B cell (primary cell): Measurements from ENCODE around the gene TINAGL1. TPM values are rescaled to one million over a fixed set of nuclear protein-coding genes. Genes with fewer than 3 reads are reported as not detected.

ENCODE experiments used
- ATAC-seq: fragments of 200-7000 bp; cut with Tn5 transposase; one replicate; pipeline ENCODE4 v1.10.0; 2021; ENCODE audit warnings: low read depth, mild to moderate bottlenecking, moderate number of reproducible peaks, moderate library complexity
- CTCF ChIA-PET: fragments of 350-600 bp; sonication (Branson Sonifier 250); formaldehyde crosslinking; loops from one replicate; lab custom pipeline; 2021; ENCODE audit warnings: antibody characterized with exemption, inconsistent platforms; lab: Charles Lee
- POLR2A ChIA-PET: fragments of 350-600 bp; sonication (Branson Sonifier 250); formaldehyde crosslinking; loops from one replicate; lab custom pipeline; 2021; ENCODE audit warnings: antibody characterized with exemption; lab: Charles Lee
- DNase-seq: peaks from one replicate; pipeline ENCODE4 v3.0.0; 2013
- H2AFZ ChIP-seq: 2 replicates; pipeline ENCODE4 v1.6.1; 2012; ENCODE audit warnings: mild to moderate bottlenecking, low read depth, low read length; ENCODE audit not compliant: insufficient read depth, poor library complexity, severe bottlenecking
- H3K27ac ChIP-seq, 2 donors: 1 replicate in 1 of 2; 2 replicates in 1 of 2; pipeline ENCODE4 v1.5.1; 2012 to 2013; ENCODE audit warnings: low read length in 2 of 2, mild to moderate bottlenecking in 2 of 2, moderate library complexity in 1 of 2
- H3K27me3 ChIP-seq, 4 experiments: fragments of 200-600 bp in 1 of 4; sonication (generic) in 1 of 4; replicated peaks in 1 of 4; 1 replicate in 2 of 4; 2 replicates in 2 of 4; pipeline versions ENCODE4 v1.6.1 to v1.7.0; 2013 to 2016; ENCODE audit warnings: low read length in 3 of 4, mild to moderate bottlenecking in 2 of 4, mixed read lengths in 1 of 4, moderate library complexity in 1 of 4; ENCODE audit not compliant: insufficient read depth in 4 of 4, control insufficient read depth in 3 of 4; ENCODE audit errors: control extremely low read depth in 1 of 4
- H3K36me3 ChIP-seq, 2 experiments: replicated peaks in 1 of 2; 1 replicate in 1 of 2; 2 replicates in 1 of 2; pipeline versions ENCODE4 v1.6.1 to v1.7.1; 2013; ENCODE audit warnings: low read length in 1 of 2; ENCODE audit not compliant: insufficient read depth in 2 of 2, control insufficient read depth in 1 of 2; ENCODE audit errors: control extremely low read depth in 1 of 2, extremely low read depth in 1 of 2
- H3K4me1 ChIP-seq, 2 donors: fragments of 200-600 bp in 1 of 2; sonication (generic) in 1 of 2; 1 replicate in 1 of 2; 2 replicates in 1 of 2; pipeline versions ENCODE4 v1.5.1 to v1.6.1; 2013 to 2017; ENCODE audit warnings: low read length in 2 of 2; ENCODE audit not compliant: control insufficient read depth in 2 of 2, insufficient read depth in 2 of 2
- H3K4me2 ChIP-seq: replicated peaks from 2 replicates; pipeline ENCODE3; 2012; ENCODE audit warnings: mild to moderate bottlenecking, low read depth, low read length; ENCODE audit not compliant: poor library complexity, severe bottlenecking
- H3K4me3 ChIP-seq, 5 experiments: fragments of 200-600 bp in 1 of 5; sonication (generic) in 1 of 5; 1 replicate in 3 of 5; 2 replicates in 2 of 5; pipeline versions ENCODE4 v1.5.1 to v1.7.0; 2011 to 2016; ENCODE audit warnings: low read length in 4 of 5, mild to moderate bottlenecking in 4 of 5, low read depth in 2 of 5, control low read depth in 1 of 5, moderate library complexity in 1 of 5; ENCODE audit not compliant: insufficient read depth in 1 of 5; ENCODE audit errors: control extremely low read depth in 1 of 5, extremely low read depth in 1 of 5
- H3K79me2 ChIP-seq: fragments of 200-600 bp; sonication (generic); one replicate; pipeline ENCODE4 v1.6.0; 2016; ENCODE audit warnings: low read length; ENCODE audit not compliant: control insufficient read depth, insufficient read depth
- H3K9ac ChIP-seq: fragments of 200-600 bp; sonication (generic); 2 replicates; pipeline ENCODE4 v1.6.1; 2017; ENCODE audit warnings: mild to moderate bottlenecking, low read length, moderate library complexity
- H3K9me3 ChIP-seq, 3 donors: one replicate each; pipeline versions ENCODE4 v1.6.1 to v1.7.1; 2013; ENCODE audit warnings: low read length in 2 of 3; ENCODE audit not compliant: control insufficient read depth in 2 of 3, insufficient read depth in 1 of 3; ENCODE audit errors: control extremely low read depth in 1 of 3
- H4K20me1 ChIP-seq: 2 replicates; pipeline ENCODE4 v1.6.0; 2012; ENCODE audit warnings: mild to moderate bottlenecking, low read length; ENCODE audit not compliant: insufficient read depth, control insufficient read depth, poor library complexity, severe bottlenecking
- H3K27ac Mint-ChIP-seq: one replicate; pipeline ENCODE4 v1.8.0; 2021; ENCODE audit warnings: mixed read lengths
- H3K27me3 Mint-ChIP-seq: one replicate; pipeline ENCODE4 v1.8.0; 2021; ENCODE audit warnings: mixed read lengths
- H3K4me1 Mint-ChIP-seq: one replicate; pipeline ENCODE4 v1.8.0; 2021; ENCODE audit warnings: mixed read lengths
- H3K4me3 Mint-ChIP-seq: one replicate; pipeline ENCODE4 v1.8.0; 2021; ENCODE audit warnings: mixed read lengths
- H3K9me3 Mint-ChIP-seq: one replicate; pipeline ENCODE4 v1.8.0; 2022; ENCODE audit warnings: mixed read lengths; ENCODE audit not compliant: insufficient read depth
- CTCF ChIP-seq: fragments of 200-600 bp; IDR thresholded peaks from one replicate; pipeline ENCODE4 v1.8.0; 2022; ENCODE audit warnings: antibody characterized with exemption, mild to moderate bottlenecking
- EZH2 ChIP-seq: IDR thresholded peaks from 2 replicates; pipeline ENCODE4 v1.6.1; 2012; ENCODE audit warnings: borderline replicate concordance, low read depth, mild to moderate bottlenecking, moderate library complexity, low read length; ENCODE audit not compliant: insufficient read depth, poor library complexity, severe bottlenecking
- WGBS: methylation state at CpG from one replicate; pipeline ENCODE4 v1.1.5; 2013; ENCODE audit warnings: missing lambda C conversion rate; ENCODE audit not compliant: insufficient coverage; 5-methylcytosine and 5-hydroxymethylcytosine counted together
- intact Hi-C: fragments of 100-400 bp; cut with micrococcal nuclease; formaldehyde crosslinking; loops from one replicate; pipeline ENCODE4 v1.10.0; 2022
- polyA plus RNA-seq: library from polyadenylated mRNA; depleted of rRNA; stranded (reverse); fragments of >200 nt; gene quantifications from 2 replicates; pipeline ENCODE4 v1.2.3, GENCODE V29; 2012
- total RNA-seq, 2 donors: library from RNA; stranded (reverse); fragments of 120-200 nt in 1 of 2; gene quantifications; 1 replicate in 1 of 2; 2 replicates in 1 of 2; pipeline versions ENCODE4 v1.2.3 to v1.2.4, GENCODE V29; 2013 to 2022

Gene TINAGL1
- total and polyA plus RNA-seq, 2 donors (not counting 1 experiment from before 2014, with no cell fraction given) = not detected

- H3K4me1 ChIP-seq = peaks cover 0 to 4% of the 10 kb centered on the region in 2 donors
- no peak for ATAC-seq
- H3K4me2 ChIP-seq = peak overlapping the region; percentile 37
- 34% methylated on average over 59 of the region's 62 CpGs for WGBS
- ChIA-PET POLR2A (no interaction called here), CTCF (interaction anchor here (0.7 kb wide), 1 partner anchor 873 kb away, joined by 4 read pairs; no protein-coding TSS in a partner anchor)
- H3K9me3 ChIP-seq = no peaks in the 10 kb centered on the region
- TF ChIP-seq EZH2 = no peak
- no peak for TF ChIP-seq CTCF
- no peak overlapping the region for H3K27ac Mint-ChIP-seq
- H3K27me3 Mint-ChIP-seq = peaks cover 36% of the 10 kb centered on the region
- H2AFZ ChIP-seq = no peak overlapping the region
- H3K36me3 ChIP-seq = no peaks in the 10 kb centered on the region
- peak overlapping the region; percentile 34 for H3K4me3 Mint-ChIP-seq
- no peak overlapping the region for H3K27ac ChIP-seq
- no peaks in the 10 kb centered on the region for H3K9me3 Mint-ChIP-seq
- H3K79me2 ChIP-seq = no peaks in the 10 kb centered on the region
- H3K4me3 ChIP-seq = no peak overlapping the region
- no peak overlapping the region for H3K9ac ChIP-seq
- no peaks in the 10 kb centered on the region for H4K20me1 ChIP-seq
- H3K27me3 ChIP-seq = peaks cover 0 to 28% (median 3%) of the 10 kb centered on the region in 4 experiments
- no peak for DNase-seq
- H3K4me1 Mint-ChIP-seq = peaks cover 11% of the 10 kb centered on the region
- intact Hi-C loops = no loop called here
These were observed 12.6 kb downstream of the TINAGL1 start for GRCh38 chr1:31588751-31589515.

- no peak overlapping the region for H3K27ac ChIP-seq
- no peak overlapping the region for H2AFZ ChIP-seq
- ChIA-PET CTCF (interaction anchor here (0.9 to 1.2 kb wide), 2 partner anchors 11 to 20 kb away, joined by 3 to 4 read pairs; no protein-coding TSS in a partner anchor), POLR2A (no interaction called here)
- Mint-ChIP-seq H3K4me3 (no peak overlapping the region), H3K27ac (peak overlapping the region; percentile 24), H3K9me3 (no peaks in the 10 kb centered on the region), H3K27me3 (peaks cover 36% of the 10 kb centered on the region), H3K4me1 (peaks cover 16% of the 10 kb centered on the region)
- intact Hi-C loops = no loop called here
- H3K27me3 ChIP-seq = peaks cover 0 to 28% (median 4%) of the 10 kb centered on the region in 4 experiments
- no peak for ATAC-seq
- TF ChIP-seq CTCF = no peak
- TF ChIP-seq EZH2 = no peak
- no peaks in the 10 kb centered on the region for H3K9me3 ChIP-seq
- DNase-seq = no peak
- no peak overlapping the region for H3K9ac ChIP-seq
- 85% methylated on average over 10 of the region's 11 CpGs for WGBS
- peaks cover 0 to 4% of the 10 kb centered on the region in 2 donors for H3K4me1 ChIP-seq
- no peak overlapping the region for H3K4me3 ChIP-seq
- no peaks in the 10 kb centered on the region for H3K79me2 ChIP-seq
- H4K20me1 ChIP-seq = no peaks in the 10 kb centered on the region
- no peak overlapping the region for H3K4me2 ChIP-seq
- H3K36me3 ChIP-seq = no peaks in the 10 kb centered on the region
These were observed 15.2 kb downstream of the TINAGL1 start for GRCh38 chr1:31591425-31592093.
